Measurements from ENCODE around the gene NRCAM. TPM values are rescaled to one million over a fixed set of nuclear protein-coding genes. Genes with fewer than 3 reads are reported as not detected.

The NRCAM gene
- total and polyA plus RNA-seq, 2 of the 8 experiments (the other 6 are each of a cell fraction or from before 2014, with no cell fraction given), result 2.7 to 3.8 TPM

GRCh38 chr7:108280136-108280535 lies 176.1 kb downstream of the NRCAM start (continued):
- TF ChIP-seq ATF2 (IDR thresholded peaks at IDR 0.05; ENCODE audit: low read length) (no peak), YY1 (IDR thresholded peaks at IDR 0.05; ENCODE audit: low read depth, low read length) (no peak), POLR2A (IDR thresholded peaks at IDR 0.05; ENCODE audit: control extremely low read depth in 1 of 2, low read depth in 2 of 2, low read length in 2 of 2) (no peak), TEAD4 (IDR thresholded peaks at IDR 0.05; ENCODE audit: low read depth, low read length) (no peak), SUZ12 (IDR thresholded peaks at IDR 0.05; ENCODE audit: low read length) (no peak), CHD7 (IDR thresholded peaks at IDR 0.05; ENCODE audit: insufficient replicate concordance, low read length) (no peak)
- TF ChIP-seq, protein P1, sequence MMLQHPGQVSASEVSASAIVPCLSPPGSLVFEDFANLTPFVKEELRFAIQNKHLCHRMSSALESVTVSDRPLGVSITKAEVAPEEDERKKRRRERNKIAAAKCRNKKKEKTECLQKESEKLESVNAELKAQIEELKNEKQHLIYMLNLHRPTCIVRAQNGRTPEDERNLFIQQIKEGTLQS (IDR thresholded peaks at IDR 0.05; ENCODE audit: insufficient read depth, low read depth, low read length), result no peak

All from H1 (cell line).